Measurements from ENCODE around the gene ADARB2. TPM values are rescaled to one million over a fixed set of nuclear protein-coding genes. Genes with fewer than 3 reads are reported as not detected.

The ADARB2 gene
- total RNA-seq, 1 donor from 2014 or later, result 0.37 TPM

- intact Hi-C loops (cut with micrococcal nuclease), result no loop called here
Measured at GRCh38 chr10:1598393-1599153, 138.8 kb downstream of the ADARB2 start.

DNA sequence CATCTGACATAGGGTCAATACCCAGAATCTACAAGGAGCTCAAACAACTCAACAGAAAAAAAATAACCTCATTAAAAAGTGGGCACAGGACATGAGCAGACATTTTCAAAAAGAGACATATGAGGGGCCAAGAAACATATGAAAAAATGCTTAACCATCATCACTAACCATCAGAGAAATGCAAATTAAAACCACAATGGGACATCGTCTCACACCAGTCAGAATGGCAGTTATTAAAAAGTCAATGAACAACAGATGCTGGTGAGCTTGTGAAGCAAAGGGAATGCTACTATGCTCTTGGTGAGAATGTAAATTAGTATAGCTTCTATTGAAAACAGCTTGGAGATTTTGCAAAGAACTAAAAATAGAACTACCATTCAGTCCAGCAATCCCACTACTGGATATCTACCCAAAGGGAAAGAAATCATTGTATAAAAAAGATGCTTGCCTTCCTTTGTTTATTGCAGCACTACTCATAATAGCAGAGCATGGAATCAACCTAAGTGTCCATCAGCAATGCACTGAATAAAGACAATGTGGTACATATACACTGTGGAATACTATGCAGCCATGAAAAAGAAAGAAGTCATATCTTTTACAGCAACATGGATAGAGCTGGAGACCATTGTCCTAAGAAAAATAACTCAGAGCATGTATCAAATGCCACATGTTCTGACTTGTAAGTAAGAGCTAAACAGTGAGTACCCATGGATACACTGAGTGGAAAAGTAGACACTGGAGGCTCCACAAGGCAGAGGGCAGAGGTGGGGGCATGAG is 139.8 kb downstream of the ADARB2 start:
- intact Hi-C loops (cut with micrococcal nuclease), result no loop called here

- intact Hi-C loops (cut with micrococcal nuclease), result no loop called here
Measured at GRCh38 chr10:1596482-1597099, 140.7 kb downstream of the ADARB2 start.

DNA sequence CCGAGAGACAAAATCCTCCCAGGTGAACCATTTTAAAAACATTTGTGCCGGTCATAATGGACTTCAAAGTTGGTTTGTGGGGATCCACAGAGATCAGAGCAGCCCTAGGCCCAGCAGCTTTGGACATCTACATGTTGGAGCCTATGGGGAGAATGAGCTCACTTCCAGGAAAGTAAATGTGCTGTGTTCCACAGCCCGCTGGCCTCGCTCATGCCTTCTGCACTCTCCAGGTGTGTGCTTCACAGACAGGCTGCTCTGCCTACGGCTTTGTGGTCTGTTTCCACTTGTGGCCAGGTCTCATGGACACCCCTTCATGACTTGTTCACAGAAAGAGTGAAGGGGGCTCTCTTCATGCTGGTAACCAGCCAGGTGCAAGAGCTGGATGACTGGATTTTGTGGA is 141.6 kb downstream of the ADARB2 start:
- intact Hi-C loops (cut with micrococcal nuclease), result no loop called here

- intact Hi-C loops (cut with micrococcal nuclease), result no loop called here
Measured at GRCh38 chr10:1595242-1595600, 142.1 kb downstream of the ADARB2 start.

DNA sequence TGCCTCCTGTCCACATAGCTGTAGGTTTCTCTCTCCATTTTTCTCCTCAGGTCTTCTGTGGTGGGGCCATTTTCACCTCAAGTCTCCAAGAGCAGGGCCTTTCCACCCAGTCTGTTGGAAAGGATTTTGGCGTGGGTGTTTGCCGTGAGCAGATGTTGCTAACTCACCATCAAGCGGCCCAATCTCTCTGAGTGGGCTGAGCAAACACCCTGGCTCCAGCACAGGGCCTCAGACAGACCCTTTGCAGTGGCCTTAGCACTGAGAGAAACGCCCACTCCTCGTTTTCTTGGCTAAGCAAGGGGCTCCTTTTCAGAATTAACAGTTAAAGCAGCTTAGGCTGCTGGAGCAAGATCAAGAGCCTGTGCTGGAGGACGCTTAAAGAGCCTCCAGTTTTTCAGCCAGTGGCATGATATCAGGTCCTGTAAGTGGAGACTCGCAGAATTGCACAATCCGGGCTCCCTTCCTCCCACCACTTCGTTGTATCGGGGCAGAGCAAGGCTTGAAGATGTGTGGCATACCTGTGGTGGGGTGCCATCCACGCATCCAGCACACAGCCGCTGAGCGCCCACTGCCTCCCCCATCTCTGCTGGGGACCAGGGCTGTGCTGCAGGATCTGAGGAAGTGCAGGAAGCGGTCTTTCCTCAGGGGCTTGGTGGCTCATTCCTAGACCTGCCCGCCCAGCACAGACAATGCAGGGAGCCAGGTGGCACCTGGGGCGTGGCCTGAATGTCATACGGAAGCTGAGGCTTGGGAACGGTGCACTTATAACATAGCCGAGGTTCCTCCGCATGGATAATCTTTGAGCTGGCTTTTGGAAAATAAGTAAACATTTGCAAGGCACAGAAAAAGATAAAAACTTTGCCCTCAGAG is 142.7 kb downstream of the ADARB2 start:
- intact Hi-C loops (cut with micrococcal nuclease), result no loop called here

- intact Hi-C loops (cut with micrococcal nuclease), result no loop called here
Measured at GRCh38 chr10:1591742-1592141, 145.6 kb downstream of the ADARB2 start.

DNA sequence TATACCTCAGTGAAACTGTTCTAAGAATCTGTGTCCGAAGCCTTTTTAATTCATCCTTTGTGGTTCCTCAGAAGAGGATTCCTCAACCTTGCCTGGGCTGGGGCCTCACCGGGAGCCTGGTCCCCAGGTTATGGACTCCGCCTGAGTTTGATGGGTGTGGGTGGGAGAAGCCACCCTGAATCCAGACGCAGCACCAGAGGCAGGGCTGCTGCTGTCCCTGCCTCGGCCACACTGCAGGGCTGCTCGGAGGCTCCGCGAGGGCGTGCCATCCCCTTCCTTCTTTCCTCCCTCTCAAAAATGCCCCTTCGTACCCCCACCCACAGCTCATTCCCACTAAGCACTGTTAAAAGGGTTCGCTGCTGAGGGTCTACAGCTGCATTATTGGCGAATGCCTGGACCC is 146.3 kb downstream of the ADARB2 start:
- intact Hi-C loops (cut with micrococcal nuclease), result no loop called here

GRCh38 chr10:1589257-1589656 is 148.1 kb downstream of the ADARB2 start:
- intact Hi-C loops (cut with micrococcal nuclease), result no loop called here

DNA sequence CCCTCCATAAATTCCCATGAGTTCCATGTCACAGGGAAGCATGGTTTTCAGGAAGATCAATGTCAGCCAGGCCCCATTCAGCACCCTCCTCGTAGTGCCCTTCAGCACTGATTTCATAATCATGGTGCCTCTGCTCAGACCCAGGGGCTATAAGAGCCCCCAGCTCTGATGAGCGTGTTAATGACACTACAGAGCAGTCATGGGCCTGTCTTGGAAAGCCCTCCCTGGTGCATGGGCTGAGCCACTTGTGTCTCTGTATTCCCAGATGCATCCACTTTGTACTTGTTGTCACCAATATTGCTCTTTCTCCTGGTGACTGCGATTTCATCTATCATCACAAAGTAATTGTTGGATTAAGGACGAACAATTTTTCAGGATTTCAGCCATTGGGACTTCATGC is 154.6 kb downstream of the ADARB2 start:
- intact Hi-C loops (cut with micrococcal nuclease), result no loop called here

- intact Hi-C loops (cut with micrococcal nuclease), result no loop called here
Measured at GRCh38 chr10:1581189-1581588, 156.1 kb downstream of the ADARB2 start.

- intact Hi-C loops (cut with micrococcal nuclease), result no loop called here
Measured at GRCh38 chr10:1579671-1580070, 157.7 kb downstream of the ADARB2 start.

- intact Hi-C loops (cut with micrococcal nuclease), result no loop called here
Measured at GRCh38 chr10:1579141-1579491, 158.2 kb downstream of the ADARB2 start.

DNA sequence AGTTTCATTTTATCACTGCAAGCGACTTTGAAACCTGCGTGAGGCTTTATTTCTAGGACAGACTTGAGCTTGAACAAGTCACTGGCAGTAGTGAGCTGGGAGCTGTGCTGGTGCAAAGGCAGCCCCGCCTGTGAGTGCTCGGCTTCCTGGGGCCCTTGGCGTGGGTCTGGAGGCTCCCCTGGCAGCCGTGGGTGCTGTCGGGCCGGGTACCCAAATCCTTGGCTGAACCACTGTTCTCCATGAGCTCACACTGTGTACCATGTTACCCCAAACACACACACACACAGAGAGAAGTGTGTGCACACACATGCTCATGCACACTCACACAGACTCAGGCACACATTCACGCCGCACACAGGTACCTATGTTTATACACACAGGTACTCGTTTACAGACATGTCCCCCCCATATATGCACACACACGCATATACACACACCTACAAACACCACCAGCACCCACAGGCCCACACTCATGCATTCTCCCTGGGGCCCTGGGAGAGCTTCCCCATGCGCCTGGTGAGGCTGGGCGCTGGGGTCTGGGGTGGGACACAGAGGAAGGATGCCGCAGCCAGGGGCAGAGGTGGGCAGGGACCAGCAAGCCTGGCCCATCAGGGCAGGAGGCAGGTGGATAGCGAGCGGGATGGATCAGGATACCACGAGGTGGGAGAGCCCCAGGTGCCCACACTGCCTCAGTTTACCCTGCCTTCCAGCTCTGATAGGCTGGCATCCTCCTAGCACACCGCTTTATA is 158.8 kb downstream of the ADARB2 start:
- intact Hi-C loops (cut with micrococcal nuclease), result no loop called here

DNA sequence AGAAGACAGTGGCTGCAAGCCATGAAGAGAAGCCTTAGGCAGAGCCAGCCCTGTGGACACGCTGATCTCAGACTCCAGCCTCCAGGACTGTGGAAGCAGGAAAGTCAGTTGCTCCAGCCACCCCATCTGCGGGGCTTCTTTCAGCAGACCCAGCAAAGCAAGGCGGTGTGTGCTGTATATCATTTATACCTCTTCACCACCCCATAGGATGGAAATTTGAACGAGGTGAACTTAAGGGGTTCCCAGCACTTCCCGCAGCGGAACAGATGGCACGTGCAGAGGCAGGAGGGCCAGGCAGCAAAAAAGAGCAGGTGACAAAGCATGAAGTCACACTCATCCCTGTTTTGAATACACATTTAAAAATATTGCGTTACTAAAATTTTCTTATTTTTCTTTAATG is 159.4 kb downstream of the ADARB2 start:
- intact Hi-C loops (cut with micrococcal nuclease), result no loop called here

DNA sequence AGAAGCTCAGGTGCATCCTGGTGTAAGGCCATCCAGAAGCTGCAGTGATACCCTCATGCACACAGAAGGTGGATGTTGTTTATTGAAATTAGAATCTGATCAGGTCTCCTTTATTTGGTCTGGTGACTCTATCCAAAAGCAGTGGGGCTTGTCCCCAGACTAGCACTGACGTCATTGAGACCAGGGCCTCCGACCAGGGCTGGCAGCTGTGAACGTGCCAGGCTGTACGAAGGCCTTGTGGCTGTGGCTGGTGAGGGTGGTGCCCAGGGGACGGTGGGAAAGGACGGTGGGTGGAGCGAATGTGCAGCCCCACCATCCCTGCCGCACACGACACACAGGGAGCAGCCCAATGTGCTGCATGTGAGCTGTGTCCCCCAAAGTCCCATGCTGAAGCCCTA is 160.0 kb downstream of the ADARB2 start:
- intact Hi-C loops (cut with micrococcal nuclease), result no loop called here

GRCh38 chr10:1576467-1577372 is 160.6 kb downstream of the ADARB2 start:
- intact Hi-C loops (cut with micrococcal nuclease), result no loop called here

- intact Hi-C loops (cut with micrococcal nuclease), result no loop called here
Measured at GRCh38 chr10:1575481-1576244, 161.7 kb downstream of the ADARB2 start.

GRCh38 chr10:1574719-1575118 is 162.6 kb downstream of the ADARB2 start:
- intact Hi-C loops (cut with micrococcal nuclease), result no loop called here
